ENCODE results near the gene PRAME.

- TF ChIP-seq POLR2AphosphoS5 (IDR thresholded peaks at IDR 0.05) (no peak), POLR2A (IDR thresholded peaks at IDR 0.05) (no peak), CTCF (IDR thresholded peaks at IDR 0.05) (no peak)
These were observed 25.6 kb downstream of the PRAME start for GRCh38 chr22:22533417-22533816.
